Osteocyte (in vitro differentiated cells): Measurements from ENCODE around the gene GADD45GIP1. TPM values are rescaled to one million over a fixed set of nuclear protein-coding genes. Genes with fewer than 3 reads are reported as not detected.
A peak's percentile ranks its signal among the peaks of the same experiment; 100 is the strongest.

Experiments
- DNase-seq: peaks from one replicate; pipeline ENCODE4 v3.0.0; 2021; ENCODE audit warnings: mixed read lengths; ENCODE audit not compliant: unreplicated experiment; ENCODE audit errors: extremely low spot score
- H3K27ac Mint-ChIP-seq: one replicate; pipeline ENCODE4 v1.8.0; 2021; ENCODE audit warnings: mild to moderate bottlenecking, mixed read lengths; ENCODE audit not compliant: unreplicated experiment
- H3K27me3 Mint-ChIP-seq: one replicate; pipeline ENCODE4 v1.8.0; 2021; ENCODE audit warnings: mixed read lengths; ENCODE audit not compliant: unreplicated experiment
- H3K36me3 Mint-ChIP-seq: one replicate; pipeline ENCODE4 v1.8.0; 2021; ENCODE audit warnings: mixed read lengths; ENCODE audit not compliant: unreplicated experiment
- H3K4me1 Mint-ChIP-seq: one replicate; pipeline ENCODE4 v1.8.0; 2021; ENCODE audit warnings: mixed read lengths; ENCODE audit not compliant: unreplicated experiment
- H3K4me3 Mint-ChIP-seq: one replicate; pipeline ENCODE4 v1.8.0; 2021; ENCODE audit warnings: mild to moderate bottlenecking, moderate library complexity, mixed read lengths; ENCODE audit not compliant: unreplicated experiment
- H3K9me3 Mint-ChIP-seq: one replicate; pipeline ENCODE4 v1.8.0; 2021; ENCODE audit warnings: mixed read lengths; ENCODE audit not compliant: unreplicated experiment
- total RNA-seq: library from RNA; stranded (reverse); gene quantifications from 2 replicates; pipeline ENCODE4 v1.2.1, GENCODE V29; 2021
- TF ChIP-seq, protein P1 (sequence below): fragments of 200-600 bp; sonication (generic); IDR thresholded peaks from 2 replicates; pipeline ENCODE4 v1.5.0; 2021; ENCODE audit warnings: antibody characterized with exemption, mild to moderate bottlenecking, moderate library complexity

Gene GADD45GIP1
- total RNA-seq, 1 donor from 2014 or later, result 24.0 TPM

DNA sequence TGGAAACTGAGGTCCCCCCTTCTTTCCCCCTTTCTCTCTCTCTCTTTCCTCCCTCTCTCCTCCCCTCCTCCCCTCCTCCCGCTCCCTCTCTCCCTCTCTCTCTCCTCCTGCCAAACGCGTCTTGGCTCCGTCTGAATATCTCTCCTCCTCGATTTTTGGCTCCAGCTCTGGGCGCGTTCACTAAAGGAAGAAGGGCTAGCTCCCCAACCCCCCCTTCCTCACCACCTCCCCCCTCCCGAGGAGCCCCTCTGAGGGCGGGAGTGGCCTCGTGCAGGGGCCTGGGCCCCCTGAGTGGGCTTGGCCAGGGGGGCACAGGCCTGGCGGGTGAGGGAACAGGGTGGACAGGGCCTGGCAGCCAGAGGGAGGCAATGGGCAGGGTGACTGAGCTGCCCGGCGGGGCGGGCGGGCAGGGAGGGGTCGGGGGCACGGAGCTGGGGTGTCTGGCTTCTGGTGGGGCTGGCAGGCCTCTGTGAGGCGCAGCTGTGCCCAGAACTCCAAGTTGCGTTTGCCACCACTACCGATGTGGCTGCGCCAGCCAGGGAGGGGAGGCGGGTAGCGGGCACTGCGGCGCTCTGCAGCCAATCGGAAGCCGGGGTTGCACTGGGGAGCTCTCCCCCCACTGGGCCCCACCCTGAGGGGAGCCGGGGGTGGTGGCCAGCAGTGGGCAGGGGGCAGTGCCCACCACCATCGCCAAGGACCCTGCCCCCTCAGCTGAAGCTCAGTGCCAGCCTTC lies 45.3 kb upstream of the GADD45GIP1 start:
- no peak overlapping the region for H3K27ac Mint-ChIP-seq
- DNase-seq, result no peak
- H3K36me3 Mint-ChIP-seq, result peaks cover 17% of the 10 kb centered on the region
- H3K9me3 Mint-ChIP-seq, result no peaks in the 10 kb centered on the region
- TF ChIP-seq, protein P1, sequence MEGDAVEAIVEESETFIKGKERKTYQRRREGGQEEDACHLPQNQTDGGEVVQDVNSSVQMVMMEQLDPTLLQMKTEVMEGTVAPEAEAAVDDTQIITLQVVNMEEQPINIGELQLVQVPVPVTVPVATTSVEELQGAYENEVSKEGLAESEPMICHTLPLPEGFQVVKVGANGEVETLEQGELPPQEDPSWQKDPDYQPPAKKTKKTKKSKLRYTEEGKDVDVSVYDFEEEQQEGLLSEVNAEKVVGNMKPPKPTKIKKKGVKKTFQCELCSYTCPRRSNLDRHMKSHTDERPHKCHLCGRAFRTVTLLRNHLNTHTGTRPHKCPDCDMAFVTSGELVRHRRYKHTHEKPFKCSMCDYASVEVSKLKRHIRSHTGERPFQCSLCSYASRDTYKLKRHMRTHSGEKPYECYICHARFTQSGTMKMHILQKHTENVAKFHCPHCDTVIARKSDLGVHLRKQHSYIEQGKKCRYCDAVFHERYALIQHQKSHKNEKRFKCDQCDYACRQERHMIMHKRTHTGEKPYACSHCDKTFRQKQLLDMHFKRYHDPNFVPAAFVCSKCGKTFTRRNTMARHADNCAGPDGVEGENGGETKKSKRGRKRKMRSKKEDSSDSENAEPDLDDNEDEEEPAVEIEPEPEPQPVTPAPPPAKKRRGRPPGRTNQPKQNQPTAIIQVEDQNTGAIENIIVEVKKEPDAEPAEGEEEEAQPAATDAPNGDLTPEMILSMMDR, result no peak
- H3K4me1 Mint-ChIP-seq, result peaks cover 8% of the 10 kb centered on the region
- no peaks in the 10 kb centered on the region for H3K27me3 Mint-ChIP-seq
- no peak overlapping the region for H3K4me3 Mint-ChIP-seq

DNA sequence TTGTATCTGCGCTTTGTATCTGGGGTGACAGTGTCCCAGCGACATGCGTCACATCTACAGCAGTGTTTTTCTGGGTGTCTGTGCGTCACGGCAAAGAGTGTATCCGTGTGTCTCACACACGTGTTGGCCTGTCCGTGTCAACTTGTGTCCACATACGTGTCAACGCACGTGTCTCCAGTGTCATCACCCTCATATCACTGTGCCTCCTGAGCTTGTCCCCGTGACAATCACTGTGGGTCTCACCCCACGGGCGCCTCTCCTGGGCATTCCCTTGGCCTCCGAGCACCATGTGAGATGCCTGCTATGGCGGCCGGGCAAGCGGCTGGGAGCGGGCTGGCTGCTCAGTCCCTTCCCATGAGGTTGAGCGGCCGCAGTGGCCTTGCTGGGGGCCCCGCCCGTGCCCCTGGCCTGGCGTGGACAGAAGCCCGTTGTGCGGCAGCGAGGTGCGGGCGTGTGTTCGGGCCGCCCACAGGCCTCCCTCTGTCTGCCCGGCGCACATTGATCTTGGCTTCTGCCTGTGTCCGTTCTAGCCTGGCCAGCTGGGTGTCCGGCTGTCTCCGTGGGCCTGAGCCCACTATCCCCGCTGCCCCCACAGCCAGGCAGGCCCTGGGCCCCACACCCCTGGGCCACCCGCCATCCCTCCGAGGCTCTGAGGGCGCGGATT lies 44.6 kb upstream of the GADD45GIP1 start:
- Mint-ChIP-seq H3K9me3 (no peaks in the 10 kb centered on the region), H3K27me3 (no peaks in the 10 kb centered on the region), H3K27ac (no peak overlapping the region), H3K4me3 (no peak overlapping the region), H3K36me3 (peaks cover 17% of the 10 kb centered on the region), H3K4me1 (peaks cover 12% of the 10 kb centered on the region)
- no peak for DNase-seq
- TF ChIP-seq, protein P1, result no peak

DNA sequence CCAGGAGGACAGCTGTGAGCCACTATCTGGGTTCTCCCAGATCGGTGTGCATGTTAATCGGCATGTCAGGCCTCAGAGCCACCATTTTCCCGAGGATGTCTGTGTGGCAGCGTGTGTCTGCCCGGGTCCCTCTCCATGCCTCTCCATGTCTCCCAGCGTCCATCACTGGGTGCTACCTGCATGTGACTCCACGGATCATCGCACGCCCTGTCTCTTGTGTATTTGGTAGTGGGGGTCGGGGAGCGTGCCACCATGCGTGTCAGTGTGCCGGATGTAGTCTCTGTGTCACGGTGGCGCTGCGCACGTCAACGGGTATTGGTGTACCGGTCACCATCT lies 44.1 kb upstream of the GADD45GIP1 start:
- TF ChIP-seq, protein P1, result no peak
- DNase-seq, result no peak
- Mint-ChIP-seq H3K4me1 (peaks cover 12% of the 10 kb centered on the region), H3K27ac (no peak overlapping the region), H3K27me3 (no peaks in the 10 kb centered on the region), H3K4me3 (no peak overlapping the region), H3K9me3 (no peaks in the 10 kb centered on the region), H3K36me3 (peaks cover 17% of the 10 kb centered on the region)

DNA sequence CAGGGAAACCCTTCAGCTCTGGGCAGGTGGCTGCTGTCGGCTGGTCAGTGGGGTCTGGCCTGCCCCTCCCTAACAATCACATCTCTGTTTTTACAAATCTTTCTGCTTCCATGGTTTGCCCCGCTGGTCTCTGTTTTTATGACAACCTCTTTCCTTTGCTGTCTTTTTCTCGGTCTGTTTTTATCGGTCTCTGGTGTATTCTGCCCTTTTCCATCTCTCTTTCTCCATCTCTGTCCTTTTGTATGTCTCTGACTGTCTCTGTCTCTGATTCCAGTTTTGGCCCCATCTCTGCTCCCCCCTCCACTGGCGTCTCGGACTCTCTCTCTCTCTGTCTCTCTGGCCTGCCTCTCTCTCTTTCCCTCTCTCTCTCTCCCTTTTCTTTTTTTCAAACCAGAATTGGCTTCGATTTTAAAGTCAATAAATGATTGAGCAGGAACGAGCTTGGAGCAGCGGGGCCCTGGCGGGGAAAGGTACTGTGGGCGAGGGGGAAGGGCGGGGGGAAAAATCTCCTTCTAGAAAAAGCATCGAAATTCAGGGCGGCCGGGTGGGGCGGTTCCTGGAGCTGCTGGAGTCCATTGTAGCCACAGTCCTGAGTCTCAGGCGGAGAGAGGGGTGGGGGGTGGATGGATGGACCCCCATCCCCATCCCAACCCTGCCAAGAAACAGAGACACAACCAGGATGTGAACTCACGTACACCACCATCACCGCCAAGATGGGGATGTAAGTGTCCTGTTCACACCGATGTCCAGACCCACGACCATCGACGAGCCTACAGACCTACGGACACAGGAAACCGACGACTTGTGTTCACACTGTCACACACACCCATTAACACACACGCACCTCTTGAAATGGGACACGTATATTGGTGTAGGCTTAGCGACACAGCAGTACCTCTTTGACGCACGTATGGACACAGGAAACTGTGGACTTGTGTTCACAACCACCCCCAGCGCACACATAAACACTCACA lies 41.2 kb upstream of the GADD45GIP1 start:
- no peaks in the 10 kb centered on the region for H3K27me3 Mint-ChIP-seq
- H3K4me3 Mint-ChIP-seq, result peak overlapping the region; percentile 56
- peaks cover 15% of the 10 kb centered on the region for H3K36me3 Mint-ChIP-seq
- TF ChIP-seq, protein P1, result no peak
- no peaks in the 10 kb centered on the region for H3K9me3 Mint-ChIP-seq
- H3K27ac Mint-ChIP-seq, result no peak overlapping the region
- peaks cover 17% of the 10 kb centered on the region for H3K4me1 Mint-ChIP-seq
- no peak for DNase-seq
